ENCODE results near the gene STT3B. TPM values are rescaled to one million over a fixed set of nuclear protein-coding genes. Genes with fewer than 3 reads are reported as not detected.

Gene STT3B
- total and polyA plus RNA-seq, 2 of the 13 experiments (the other 11 are each of a cell fraction or from before 2014, with no cell fraction given): 85.0 to 205 TPM

DNA sequence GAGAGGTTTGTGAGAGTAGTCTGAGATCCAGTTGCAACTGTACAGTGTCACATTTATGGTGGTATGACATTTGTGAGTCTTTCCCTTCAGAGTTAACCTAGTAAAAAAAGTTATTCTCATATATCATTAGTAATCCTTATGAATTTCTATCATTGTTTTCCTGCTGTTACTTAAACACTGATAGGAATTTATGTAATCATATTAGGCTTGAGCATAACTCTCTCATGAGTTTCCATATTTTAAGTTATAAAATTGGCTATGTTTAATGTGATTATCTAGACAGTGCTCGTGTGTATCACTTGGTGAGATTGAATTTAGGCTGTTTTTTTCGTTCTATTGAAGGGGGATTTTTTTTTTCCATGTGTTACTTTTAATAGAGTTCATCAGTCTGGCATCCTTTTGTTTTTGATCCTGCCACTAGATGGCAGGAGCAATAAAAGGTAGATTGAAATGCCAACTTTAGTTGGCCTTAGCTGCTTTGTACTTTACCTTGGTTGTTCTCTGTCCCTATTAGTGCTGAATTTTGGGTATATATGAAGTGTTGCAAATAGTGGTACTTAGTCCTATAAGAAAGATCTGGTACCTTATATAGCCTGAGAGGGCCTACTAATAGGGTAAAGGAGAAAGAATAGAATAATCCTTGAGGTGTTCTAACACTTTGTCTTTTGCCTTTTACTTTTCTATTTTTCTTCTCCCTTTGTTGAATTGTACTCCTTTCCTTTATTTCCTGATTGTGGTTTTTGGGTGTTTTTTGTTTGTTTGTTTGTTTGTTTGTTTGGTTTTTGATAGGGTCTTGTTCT is 17.9 kb downstream of the STT3B start:
- Histone ChIP-seq H3K27me3 (ENCODE audit: control insufficient read depth in 1 of 2, insufficient read depth in 2 of 2, low read length in 2 of 2) (no peaks in the 10 kb centered on the region), H3K4me2 (ENCODE audit: low read depth, low read length) (no peak overlapping the region), H3K9ac (ENCODE audit: insufficient read depth, low read depth, low read length) (no peak overlapping the region), H3K4me1 (ENCODE audit: insufficient read depth, low read length) (no peaks in the 10 kb centered on the region), H3K9me3 (ENCODE audit: low read length) (no peaks in the 10 kb centered on the region), H4K20me1 (ENCODE audit: insufficient read depth, low read length) (peaks cover 40% of the 10 kb centered on the region), H3K36me3 (replicated peaks in 1 of 2; ENCODE audit: control insufficient read depth in 1 of 2, insufficient read depth in 2 of 2, low read length in 2 of 2) (no peaks in the 10 kb centered on the region), H2AFZ (ENCODE audit: low read length) (no peak overlapping the region), H3K4me3 (replicated peaks in 1 of 3; ENCODE audit: insufficient read depth in 1 of 3, low read depth in 2 of 3, low read length in 3 of 3) (no peak overlapping the region), H3K27ac (ENCODE audit: extremely low read length, insufficient read depth, low read length) (no peak overlapping the region), H3K79me2 (ENCODE audit: insufficient read depth, low read length) (peaks cover 98% of the 10 kb centered on the region)
- no peak for TF ChIP-seq PRPF4 (IDR thresholded peaks at IDR 0.05; ENCODE audit: low read depth, low read length, poor library complexity, severe bottlenecking)
- no peak for TF ChIP-seq ISL2 (CRISPR knock-in tag; IDR thresholded peaks at IDR 0.05)
- peak; percentile 36 for TF ChIP-seq ASH2L (IDR thresholded peaks at IDR 0.05; ENCODE audit: insufficient read length, low read depth, low read length)
- TF ChIP-seq NFKB2 (CRISPR knock-in tag; IDR thresholded peaks at IDR 0.05; ENCODE audit: borderline replicate concordance): no peak
- peak; percentile 33; the same call in 1 of the 2 replicates for TF ChIP-seq SMC3 (IDR thresholded peaks at IDR 0.05; ENCODE audit: low read length)
- TF ChIP-seq, protein P1, sequence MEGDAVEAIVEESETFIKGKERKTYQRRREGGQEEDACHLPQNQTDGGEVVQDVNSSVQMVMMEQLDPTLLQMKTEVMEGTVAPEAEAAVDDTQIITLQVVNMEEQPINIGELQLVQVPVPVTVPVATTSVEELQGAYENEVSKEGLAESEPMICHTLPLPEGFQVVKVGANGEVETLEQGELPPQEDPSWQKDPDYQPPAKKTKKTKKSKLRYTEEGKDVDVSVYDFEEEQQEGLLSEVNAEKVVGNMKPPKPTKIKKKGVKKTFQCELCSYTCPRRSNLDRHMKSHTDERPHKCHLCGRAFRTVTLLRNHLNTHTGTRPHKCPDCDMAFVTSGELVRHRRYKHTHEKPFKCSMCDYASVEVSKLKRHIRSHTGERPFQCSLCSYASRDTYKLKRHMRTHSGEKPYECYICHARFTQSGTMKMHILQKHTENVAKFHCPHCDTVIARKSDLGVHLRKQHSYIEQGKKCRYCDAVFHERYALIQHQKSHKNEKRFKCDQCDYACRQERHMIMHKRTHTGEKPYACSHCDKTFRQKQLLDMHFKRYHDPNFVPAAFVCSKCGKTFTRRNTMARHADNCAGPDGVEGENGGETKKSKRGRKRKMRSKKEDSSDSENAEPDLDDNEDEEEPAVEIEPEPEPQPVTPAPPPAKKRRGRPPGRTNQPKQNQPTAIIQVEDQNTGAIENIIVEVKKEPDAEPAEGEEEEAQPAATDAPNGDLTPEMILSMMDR (CRISPR knock-in tag; IDR thresholded peaks at IDR 0.05): peak; percentile 60
- peak; percentile 50 for TF ChIP-seq STAG1 (CRISPR knock-in tag; IDR thresholded peaks at IDR 0.05)
- TF ChIP-seq, protein P2, sequence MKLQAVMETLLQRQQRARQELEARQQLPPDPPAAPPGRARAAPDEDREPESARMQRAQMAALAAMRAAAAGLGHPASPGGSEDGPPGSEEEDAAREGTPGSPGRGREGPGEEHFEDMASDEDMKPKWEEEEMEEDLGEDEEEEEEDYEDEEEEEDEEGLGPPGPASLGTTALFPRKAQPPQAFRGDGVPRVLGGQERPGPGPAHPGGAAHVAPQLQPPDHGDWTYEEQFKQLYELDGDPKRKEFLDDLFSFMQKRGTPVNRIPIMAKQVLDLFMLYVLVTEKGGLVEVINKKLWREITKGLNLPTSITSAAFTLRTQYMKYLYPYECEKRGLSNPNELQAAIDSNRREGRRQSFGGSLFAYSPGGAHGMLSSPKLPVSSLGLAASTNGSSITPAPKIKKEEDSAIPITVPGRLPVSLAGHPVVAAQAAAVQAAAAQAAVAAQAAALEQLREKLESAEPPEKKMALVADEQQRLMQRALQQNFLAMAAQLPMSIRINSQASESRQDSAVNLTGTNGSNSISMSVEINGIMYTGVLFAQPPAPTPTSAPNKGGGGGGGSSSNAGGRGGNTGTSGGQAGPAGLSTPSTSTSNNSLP (IDR thresholded peaks at IDR 0.05; ENCODE audit: low read depth, low read length): peak; percentile 68
- TF ChIP-seq ZNF367 (CRISPR knock-in tag; IDR thresholded peaks at IDR 0.05; ENCODE audit: borderline replicate concordance): no peak
- DNase-seq (ENCODE audit: low spot score) (peak; percentile 20), ATAC-seq (peak; percentile 67), FAIRE-seq (peak; percentile 26)
- intact Hi-C loops (cut with micrococcal nuclease; ENCODE audit: unreplicated experiment) (loop anchor here (5.0 kb wide), 1 partner anchor 147 kb away; no protein-coding TSS in a partner anchor), in situ Hi-C loops (cut with HindIII; ENCODE audit: extremely low pct_ligation_motif_present, low pct_unique_long_range_greater_than_20kb) (no loop called here)
- WGBS (ENCODE audit: low lambda C conversion rate): 42% methylated on average over 2 of the region's 2 CpGs
- CTCF ChIA-PET (ENCODE audit: low intra/inter-chr PET ratio, low total read pairs): interaction anchor here (1.0 to 1.7 kb wide), 2 partner anchors 217 to 219 kb away, joined by 3 to 4 read pairs; no protein-coding TSS in a partner anchor
- BruUV-seq (replicated peaks): no TSS peak
- POLR2A ChIA-PET: interaction anchor here (0.5 to 0.7 kb wide), 2 partner anchors 18 to 20 kb away, joined by 3 read pairs; partner anchors contain the start of gene STT3B
